ENCODE measurements around the gene CLDN16.

DNA sequence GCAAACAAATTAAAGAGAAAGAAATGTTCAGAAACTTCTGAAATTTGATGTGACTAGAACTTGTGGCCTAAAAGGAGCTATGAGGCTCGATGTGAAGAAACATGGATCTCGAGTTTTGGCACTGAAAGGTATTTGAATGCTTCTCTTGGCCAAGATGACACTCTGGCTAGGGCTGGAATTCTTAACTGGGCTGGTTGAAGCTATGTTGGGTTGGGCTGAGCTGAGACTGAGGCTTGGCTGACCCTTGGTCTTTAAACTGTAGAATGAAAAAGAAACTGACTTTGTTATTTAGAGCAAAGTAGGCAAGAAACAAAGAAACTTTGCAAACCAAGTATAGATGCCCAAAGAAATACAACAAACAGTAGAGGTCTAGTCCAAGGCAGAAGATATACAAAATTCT is 28.1 kb upstream of the CLDN16 start:
- TF ChIP-seq CEBPB (tag; IDR thresholded peaks at IDR 0.05): no peak
- TF ChIP-seq, protein P1, sequence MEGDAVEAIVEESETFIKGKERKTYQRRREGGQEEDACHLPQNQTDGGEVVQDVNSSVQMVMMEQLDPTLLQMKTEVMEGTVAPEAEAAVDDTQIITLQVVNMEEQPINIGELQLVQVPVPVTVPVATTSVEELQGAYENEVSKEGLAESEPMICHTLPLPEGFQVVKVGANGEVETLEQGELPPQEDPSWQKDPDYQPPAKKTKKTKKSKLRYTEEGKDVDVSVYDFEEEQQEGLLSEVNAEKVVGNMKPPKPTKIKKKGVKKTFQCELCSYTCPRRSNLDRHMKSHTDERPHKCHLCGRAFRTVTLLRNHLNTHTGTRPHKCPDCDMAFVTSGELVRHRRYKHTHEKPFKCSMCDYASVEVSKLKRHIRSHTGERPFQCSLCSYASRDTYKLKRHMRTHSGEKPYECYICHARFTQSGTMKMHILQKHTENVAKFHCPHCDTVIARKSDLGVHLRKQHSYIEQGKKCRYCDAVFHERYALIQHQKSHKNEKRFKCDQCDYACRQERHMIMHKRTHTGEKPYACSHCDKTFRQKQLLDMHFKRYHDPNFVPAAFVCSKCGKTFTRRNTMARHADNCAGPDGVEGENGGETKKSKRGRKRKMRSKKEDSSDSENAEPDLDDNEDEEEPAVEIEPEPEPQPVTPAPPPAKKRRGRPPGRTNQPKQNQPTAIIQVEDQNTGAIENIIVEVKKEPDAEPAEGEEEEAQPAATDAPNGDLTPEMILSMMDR (IDR thresholded peaks at IDR 0.05 in 2 of 3, conservative IDR thresholded peaks at IDR 0.05 in 1 of 3; ENCODE audit: insufficient read depth in 2 of 3, low read depth in 1 of 3, low read length in 3 of 3): no peak
- TF ChIP-seq RCOR1 (IDR thresholded peaks at IDR 0.05; ENCODE audit: borderline replicate concordance in 1 of 2, low read depth in 2 of 2, low read length in 2 of 2): no peak
- no peak for TF ChIP-seq ETV6 (IDR thresholded peaks at IDR 0.05; ENCODE audit: borderline replicate concordance in 1 of 2, low read depth in 2 of 2, low read length in 1 of 2)
- TF ChIP-seq ETV6 (CRISPR knock-in tag; IDR thresholded peaks at IDR 0.05; ENCODE audit: borderline replicate concordance): no peak
- TF ChIP-seq ZC3H4 (CRISPR knock-in tag; IDR thresholded peaks at IDR 0.05; ENCODE audit: borderline replicate concordance): no peak
- TF ChIP-seq, protein P2, sequence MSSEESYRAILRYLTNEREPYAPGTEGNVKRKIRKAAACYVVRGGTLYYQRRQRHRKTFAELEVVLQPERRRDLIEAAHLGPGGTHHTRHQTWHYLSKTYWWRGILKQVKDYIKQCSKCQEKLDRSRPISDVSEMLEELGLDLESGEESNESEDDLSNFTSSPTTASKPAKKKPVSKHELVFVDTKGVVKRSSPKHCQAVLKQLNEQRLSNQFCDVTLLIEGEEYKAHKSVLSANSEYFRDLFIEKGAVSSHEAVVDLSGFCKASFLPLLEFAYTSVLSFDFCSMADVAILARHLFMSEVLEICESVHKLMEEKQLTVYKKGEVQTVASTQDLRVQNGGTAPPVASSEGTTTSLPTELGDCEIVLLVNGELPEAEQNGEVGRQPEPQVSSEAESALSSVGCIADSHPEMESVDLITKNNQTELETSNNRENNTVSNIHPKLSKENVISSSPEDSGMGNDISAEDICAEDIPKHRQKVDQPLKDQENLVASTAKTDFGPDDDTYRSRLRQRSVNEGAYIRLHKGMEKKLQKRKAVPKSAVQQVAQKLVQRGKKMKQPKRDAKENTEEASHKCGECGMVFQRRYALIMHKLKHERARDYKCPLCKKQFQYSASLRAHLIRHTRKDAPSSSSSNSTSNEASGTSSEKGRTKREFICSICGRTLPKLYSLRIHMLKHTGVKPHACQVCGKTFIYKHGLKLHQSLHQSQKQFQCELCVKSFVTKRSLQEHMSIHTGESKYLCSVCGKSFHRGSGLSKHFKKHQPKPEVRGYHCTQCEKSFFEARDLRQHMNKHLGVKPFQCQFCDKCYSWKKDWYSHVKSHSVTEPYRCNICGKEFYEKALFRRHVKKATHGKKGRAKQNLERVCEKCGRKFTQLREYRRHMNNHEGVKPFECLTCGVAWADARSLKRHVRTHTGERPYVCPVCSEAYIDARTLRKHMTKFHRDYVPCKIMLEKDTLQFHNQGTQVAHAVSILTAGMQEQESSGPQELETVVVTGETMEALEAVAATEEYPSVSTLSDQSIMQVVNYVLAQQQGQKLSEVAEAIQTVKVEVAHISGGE (CRISPR knock-in tag; IDR thresholded peaks at IDR 0.05): no peak
- TF ChIP-seq PHTF2 (CRISPR knock-in tag; IDR thresholded peaks at IDR 0.05): no peak
- no peak for TF ChIP-seq CBX3 (IDR thresholded peaks at IDR 0.05; ENCODE audit: borderline replicate concordance in 1 of 2, low read length in 2 of 2)
- no peak for TF ChIP-seq BRD9 (IDR thresholded peaks at IDR 0.05; ENCODE audit: low read depth, partially characterized antibody)
- TF ChIP-seq MEF2A (IDR thresholded peaks at IDR 0.05; ENCODE audit: control insufficient read depth, low read depth, low read length): no peak
- TF ChIP-seq, protein P3, sequence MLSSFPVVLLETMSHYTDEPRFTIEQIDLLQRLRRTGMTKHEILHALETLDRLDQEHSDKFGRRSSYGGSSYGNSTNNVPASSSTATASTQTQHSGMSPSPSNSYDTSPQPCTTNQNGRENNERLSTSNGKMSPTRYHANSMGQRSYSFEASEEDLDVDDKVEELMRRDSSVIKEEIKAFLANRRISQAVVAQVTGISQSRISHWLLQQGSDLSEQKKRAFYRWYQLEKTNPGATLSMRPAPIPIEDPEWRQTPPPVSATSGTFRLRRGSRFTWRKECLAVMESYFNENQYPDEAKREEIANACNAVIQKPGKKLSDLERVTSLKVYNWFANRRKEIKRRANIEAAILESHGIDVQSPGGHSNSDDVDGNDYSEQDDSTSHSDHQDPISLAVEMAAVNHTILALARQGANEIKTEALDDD (IDR thresholded peaks at IDR 0.05): no peak
- TF ChIP-seq, protein P4, sequence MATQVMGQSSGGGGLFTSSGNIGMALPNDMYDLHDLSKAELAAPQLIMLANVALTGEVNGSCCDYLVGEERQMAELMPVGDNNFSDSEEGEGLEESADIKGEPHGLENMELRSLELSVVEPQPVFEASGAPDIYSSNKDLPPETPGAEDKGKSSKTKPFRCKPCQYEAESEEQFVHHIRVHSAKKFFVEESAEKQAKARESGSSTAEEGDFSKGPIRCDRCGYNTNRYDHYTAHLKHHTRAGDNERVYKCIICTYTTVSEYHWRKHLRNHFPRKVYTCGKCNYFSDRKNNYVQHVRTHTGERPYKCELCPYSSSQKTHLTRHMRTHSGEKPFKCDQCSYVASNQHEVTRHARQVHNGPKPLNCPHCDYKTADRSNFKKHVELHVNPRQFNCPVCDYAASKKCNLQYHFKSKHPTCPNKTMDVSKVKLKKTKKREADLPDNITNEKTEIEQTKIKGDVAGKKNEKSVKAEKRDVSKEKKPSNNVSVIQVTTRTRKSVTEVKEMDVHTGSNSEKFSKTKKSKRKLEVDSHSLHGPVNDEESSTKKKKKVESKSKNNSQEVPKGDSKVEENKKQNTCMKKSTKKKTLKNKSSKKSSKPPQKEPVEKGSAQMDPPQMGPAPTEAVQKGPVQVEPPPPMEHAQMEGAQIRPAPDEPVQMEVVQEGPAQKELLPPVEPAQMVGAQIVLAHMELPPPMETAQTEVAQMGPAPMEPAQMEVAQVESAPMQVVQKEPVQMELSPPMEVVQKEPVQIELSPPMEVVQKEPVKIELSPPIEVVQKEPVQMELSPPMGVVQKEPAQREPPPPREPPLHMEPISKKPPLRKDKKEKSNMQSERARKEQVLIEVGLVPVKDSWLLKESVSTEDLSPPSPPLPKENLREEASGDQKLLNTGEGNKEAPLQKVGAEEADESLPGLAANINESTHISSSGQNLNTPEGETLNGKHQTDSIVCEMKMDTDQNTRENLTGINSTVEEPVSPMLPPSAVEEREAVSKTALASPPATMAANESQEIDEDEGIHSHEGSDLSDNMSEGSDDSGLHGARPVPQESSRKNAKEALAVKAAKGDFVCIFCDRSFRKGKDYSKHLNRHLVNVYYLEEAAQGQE (IDR thresholded peaks at IDR 0.05; ENCODE audit: borderline replicate concordance): no peak
- TF ChIP-seq, protein P4 (CRISPR knock-in tag; IDR thresholded peaks at IDR 0.05; ENCODE audit: low read depth): no peak
- TF ChIP-seq SOX6 (IDR thresholded peaks at IDR 0.05): no peak
- no peak for TF ChIP-seq CREM (IDR thresholded peaks at IDR 0.05; ENCODE audit: low read depth)
